Endodermal cell (in vitro differentiated cells): Measurements from ENCODE around the gene CCDC83. TPM values are rescaled to one million over a fixed set of nuclear protein-coding genes. Genes with fewer than 3 reads are reported as not detected.

Experiments
- DNase-seq: peaks from one replicate; pipeline ENCODE4 v3.0.0-alpha.2; 2017
- H3K27ac ChIP-seq: 2 replicates; pipeline ENCODE4 v1.5.1; 2013; ENCODE audit warnings: mild to moderate bottlenecking, low read depth, low read length, moderate library complexity
- H3K27me3 ChIP-seq: 2 replicates; pipeline ENCODE4 v1.6.1; 2013; ENCODE audit warnings: mild to moderate bottlenecking, low read length, moderate library complexity; ENCODE audit not compliant: insufficient read depth, control insufficient read depth, poor library complexity, severe bottlenecking
- H3K36me3 ChIP-seq: 2 replicates; pipeline ENCODE4 v1.7.0; 2013; ENCODE audit warnings: mild to moderate bottlenecking, low read length, moderate library complexity; ENCODE audit not compliant: control insufficient read depth, insufficient read depth
- H3K4me1 ChIP-seq: one replicate; pipeline ENCODE4 v1.7.0; 2013; ENCODE audit warnings: low read length; ENCODE audit not compliant: control insufficient read depth, insufficient read depth
- H3K4me3 ChIP-seq: 2 replicates; pipeline ENCODE4 v1.5.1; 2013; ENCODE audit warnings: mild to moderate bottlenecking, low read length, moderate library complexity
- H3K9ac ChIP-seq: 2 replicates; pipeline ENCODE4 v1.6.1; 2013; ENCODE audit warnings: mild to moderate bottlenecking, low read length, moderate library complexity; ENCODE audit not compliant: poor library complexity, severe bottlenecking; ENCODE audit errors: extremely low read depth
- H3K9me3 ChIP-seq: 2 replicates; pipeline ENCODE4 v1.6.1; 2013; ENCODE audit warnings: mild to moderate bottlenecking, low read length, moderate library complexity; ENCODE audit not compliant: control insufficient read depth
- H3K27ac Mint-ChIP-seq: 2 replicates; pipeline ENCODE4 v1.8.0; 2020; ENCODE audit warnings: mixed read lengths
- H3K27me3 Mint-ChIP-seq: 2 replicates; pipeline ENCODE4 v1.8.0; 2021; ENCODE audit warnings: mild to moderate bottlenecking, mixed read lengths; ENCODE audit not compliant: insufficient read depth
- H3K36me3 Mint-ChIP-seq: 2 replicates; pipeline ENCODE4 v1.8.0; 2020; ENCODE audit warnings: low read depth, mixed read lengths
- H3K4me1 Mint-ChIP-seq: 2 replicates; pipeline ENCODE4 v1.8.0; 2020; ENCODE audit warnings: mixed read lengths
- H3K4me3 Mint-ChIP-seq: 2 replicates; pipeline ENCODE4 v1.8.0; 2020; ENCODE audit warnings: mild to moderate bottlenecking, moderate library complexity, mixed read lengths
- H3K9me3 Mint-ChIP-seq: 2 replicates; pipeline ENCODE4 v1.8.0; 2020; ENCODE audit warnings: mild to moderate bottlenecking, mixed read lengths
- CTCF ChIP-seq: fragments of 200-600 bp; sonication (generic); conservative IDR thresholded peaks from 2 replicates; pipeline ENCODE4 v1.5.0; 2021; ENCODE audit warnings: antibody characterized with exemption, mild to moderate bottlenecking
- WGBS, 2 experiments: methylation state at CpG; one replicate each; pipeline versions ENCODE4 v1.1.5 to v1.1.7; 2013; ENCODE audit warnings: missing lambda C conversion rate in 2 of 2, mixed read lengths in 1 of 2; ENCODE audit not compliant: insufficient coverage in 1 of 2, insufficient read length in 1 of 2; 5-methylcytosine and 5-hydroxymethylcytosine counted together
- total RNA-seq, 2 donors: library from RNA; stranded (reverse); fragmentation: NEBNext Ultra II Directional in 1 of 2; extraction: Animal tissue kit (Norgen Biotek cat#: 25700) in 1 of 2; gene quantifications; 2 replicates in 1 of 2; 3 replicates in 1 of 2; pipeline ENCODE4 v1.2.1, GENCODE V29; 2021

Gene CCDC83
- total RNA-seq, 2 donors from 2014 or later, result not detected

GRCh38 chr11:85821636-85822035, 33.5 kb upstream of the CCDC83 start:
- H3K27me3 ChIP-seq, result peaks cover 7% of the 10 kb centered on the region
- H3K36me3 ChIP-seq, result no peaks in the 10 kb centered on the region
- H3K27ac ChIP-seq, result no peak overlapping the region
- no peaks in the 10 kb centered on the region for H3K4me1 ChIP-seq
- Mint-ChIP-seq H3K9me3 (no peaks in the 10 kb centered on the region), H3K36me3 (no peaks in the 10 kb centered on the region), H3K4me1 (no peaks in the 10 kb centered on the region), H3K4me3 (no peak overlapping the region), H3K27ac (no peak overlapping the region), H3K27me3 (peaks cover 7% of the 10 kb centered on the region)
- H3K9me3 ChIP-seq, result no peaks in the 10 kb centered on the region
- no peak overlapping the region for H3K9ac ChIP-seq
- TF ChIP-seq CTCF, result no peak
- 92% methylated on average over 1 of the region's 1 CpG for WGBS, 2 experiments
- H3K4me3 ChIP-seq, result no peak overlapping the region
- DNase-seq, result no peak

- H3K27ac Mint-ChIP-seq, result no peak overlapping the region
- no peaks in the 10 kb centered on the region for H3K4me1 ChIP-seq
Observed at GRCh38 chr11:85822814-85823213, 32.4 kb upstream of the CCDC83 start.

GRCh38 chr11:85823816-85824215, 31.4 kb upstream of the CCDC83 start:
- Mint-ChIP-seq H3K27me3 (peaks cover 10% of the 10 kb centered on the region), H3K4me1 (no peaks in the 10 kb centered on the region), H3K27ac (no peak overlapping the region), H3K36me3 (no peaks in the 10 kb centered on the region), H3K9me3 (no peaks in the 10 kb centered on the region), H3K4me3 (no peak overlapping the region)
- Histone ChIP-seq H3K4me3 (no peak overlapping the region), H3K27me3 (peaks cover 7% of the 10 kb centered on the region), H3K4me1 (no peaks in the 10 kb centered on the region), H3K36me3 (no peaks in the 10 kb centered on the region), H3K27ac (no peak overlapping the region), H3K9ac (no peak overlapping the region), H3K9me3 (no peaks in the 10 kb centered on the region)
- TF ChIP-seq CTCF, result no peak
- 82 to 100% methylated on average over 1 to 2 of the region's 2 CpGs for WGBS, 2 experiments
- DNase-seq, result no peak

More at GRCh38 chr11:85822814-85823213, 32.4 kb upstream of the CCDC83 start:
- Histone ChIP-seq H3K9me3 (no peaks in the 10 kb centered on the region), H3K4me3 (no peak overlapping the region), H3K27me3 (peaks cover 7% of the 10 kb centered on the region), H3K36me3 (no peaks in the 10 kb centered on the region), H3K9ac (no peak overlapping the region), H3K27ac (no peak overlapping the region)
- no peaks in the 10 kb centered on the region for H3K36me3 Mint-ChIP-seq
- peaks cover 10% of the 10 kb centered on the region for H3K27me3 Mint-ChIP-seq
- no peaks in the 10 kb centered on the region for H3K4me1 Mint-ChIP-seq
- 90 to 96% methylated on average over 3 of the region's 3 CpGs for WGBS, 2 experiments
- H3K4me3 Mint-ChIP-seq, result no peak overlapping the region
- no peaks in the 10 kb centered on the region for H3K9me3 Mint-ChIP-seq
- no peak for TF ChIP-seq CTCF
- no peak for DNase-seq
